DND-41 (cell line): ENCODE results near the gene SNTG2.

ENCODE experiments used
- CTCF ChIP-seq: IDR thresholded peaks from 2 replicates; pipeline ENCODE4 v1.5.1; 2012; ENCODE audit warnings: borderline replicate concordance, low read length, moderate library complexity, mild to moderate bottlenecking; ENCODE audit not compliant: poor library complexity, severe bottlenecking; ENCODE audit errors: extremely low read depth
- EZH2 ChIP-seq: IDR thresholded peaks from 3 replicates; pipeline ENCODE4 v1.6.1; 2012; ENCODE audit warnings: borderline replicate concordance, low read depth, mild to moderate bottlenecking, moderate library complexity, low read length, inconsistent platforms; ENCODE audit not compliant: severe bottlenecking

GRCh38 chr2:944693-945092 is 6.0 kb upstream of the SNTG2 start:
- TF ChIP-seq CTCF (no peak), EZH2 (no peak)
